SW480 (cell line): ENCODE results near the gene MIGA1.

Experiments used
- DNase-seq: peaks from one replicate; pipeline ENCODE4 v3.0.0-alpha.2; 2016; ENCODE audit warnings: low spot score

The MIGA1 gene

GRCh38 chr1:77850082-77850481 is 70.6 kb downstream of the MIGA1 start:
- DNase-seq, result no peak

- no peak for DNase-seq
Measured at GRCh38 chr1:77857552-77857951, 78.1 kb downstream of the MIGA1 start.

- no peak for DNase-seq
Measured at GRCh38 chr1:77858725-77859124, 79.3 kb downstream of the MIGA1 start.

- DNase-seq, result no peak
Measured at GRCh38 chr1:77859248-77859647, 79.8 kb downstream of the MIGA1 start.

- no peak for DNase-seq
Measured at GRCh38 chr1:77866296-77866695, 86.8 kb downstream of the MIGA1 start.

GRCh38 chr1:77872645-77873044 is 93.2 kb downstream of the MIGA1 start:
- no peak for DNase-seq

- no peak for DNase-seq
Measured at GRCh38 chr1:77873461-77873860, 94.0 kb downstream of the MIGA1 start.

GRCh38 chr1:77874804-77875445 is 95.5 kb downstream of the MIGA1 start:
- no peak for DNase-seq

GRCh38 chr1:77876884-77877283 is 97.4 kb downstream of the MIGA1 start:
- no peak for DNase-seq

- DNase-seq, result no peak
Measured at GRCh38 chr1:77881061-77881460, 101.6 kb downstream of the MIGA1 start.

GRCh38 chr1:77882411-77882810 is 103.0 kb downstream of the MIGA1 start:
- no peak for DNase-seq

- DNase-seq, result peak; percentile 5
Measured at GRCh38 chr1:77888081-77888780, 108.8 kb downstream of the MIGA1 start, which contains the start of gene NEXN. NEXN (plus strand) TSS chr1:77888624; CDS start chr1:77916107, 27,483 bp downstream.

GRCh38 chr1:77888781-77889642 is 109.6 kb downstream of the MIGA1 start:
- peak; percentile 22 for DNase-seq

GRCh38 chr1:77889671-77890070 is 110.2 kb downstream of the MIGA1 start:
- DNase-seq, result peak; percentile 9

GRCh38 chr1:77891200-77891599 is 111.8 kb downstream of the MIGA1 start:
- no peak for DNase-seq

GRCh38 chr1:77899647-77900320 is 120.3 kb downstream of the MIGA1 start:
- no peak for DNase-seq

GRCh38 chr1:77900687-77901293 is 121.3 kb downstream of the MIGA1 start:
- peak; percentile 46 for DNase-seq

GRCh38 chr1:77905603-77906002 is 126.2 kb downstream of the MIGA1 start:
- no peak for DNase-seq

GRCh38 chr1:77906019-77906545 is 126.6 kb downstream of the MIGA1 start:
- DNase-seq, result no peak

- DNase-seq, result no peak
Measured at GRCh38 chr1:77906624-77907023, 127.2 kb downstream of the MIGA1 start.

- no peak for DNase-seq
Measured at GRCh38 chr1:77910116-77910515, 130.7 kb downstream of the MIGA1 start.
